ENCODE results near the gene PSMG3.

GRCh38 chr7:1536455-1536742 is 33.4 kb downstream of the PSMG3 start:
- TF ChIP-seq POLR2A (IDR thresholded peaks at IDR 0.05) (no peak), CTCF (IDR thresholded peaks at IDR 0.05 in 4 of 5, conservative IDR thresholded peaks at IDR 0.05 in 1 of 5) (peak in 1 of 5 experiments; percentile 14)

Data from gastrocnemius medialis (tissue), 4 donors.